Measurements from ENCODE around the gene LCA5L.
A peak's percentile ranks its signal among the peaks of the same experiment; 100 is the strongest.

The LCA5L gene

DNA sequence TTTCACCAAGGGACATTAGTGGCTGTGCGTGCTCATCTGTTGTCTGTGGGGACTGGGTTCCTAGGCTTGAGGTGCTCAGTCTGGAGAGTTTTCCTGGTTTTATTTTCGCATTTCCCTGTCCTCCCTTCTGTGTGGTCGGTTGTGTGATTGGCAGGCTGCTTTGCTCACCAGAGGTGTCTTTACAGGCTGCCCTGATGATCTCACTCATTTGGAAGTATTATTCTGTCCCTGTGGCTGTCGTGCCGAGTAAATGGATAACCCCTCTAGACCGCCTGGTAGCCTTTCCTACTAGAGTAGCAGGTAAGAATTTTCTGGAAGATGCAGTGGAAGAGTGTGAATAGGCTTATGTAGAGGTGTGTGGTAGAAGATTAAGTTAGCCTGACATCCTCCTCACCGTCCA lies 52.6 kb downstream of the LCA5L start:
- H4K20me1 ChIP-seq (ENCODE audit: low read depth, low read length), result no peaks in the 10 kb centered on the region
- H3K36me3 ChIP-seq (ENCODE audit: low read length), result peaks cover 14% of the 10 kb centered on the region

DNA sequence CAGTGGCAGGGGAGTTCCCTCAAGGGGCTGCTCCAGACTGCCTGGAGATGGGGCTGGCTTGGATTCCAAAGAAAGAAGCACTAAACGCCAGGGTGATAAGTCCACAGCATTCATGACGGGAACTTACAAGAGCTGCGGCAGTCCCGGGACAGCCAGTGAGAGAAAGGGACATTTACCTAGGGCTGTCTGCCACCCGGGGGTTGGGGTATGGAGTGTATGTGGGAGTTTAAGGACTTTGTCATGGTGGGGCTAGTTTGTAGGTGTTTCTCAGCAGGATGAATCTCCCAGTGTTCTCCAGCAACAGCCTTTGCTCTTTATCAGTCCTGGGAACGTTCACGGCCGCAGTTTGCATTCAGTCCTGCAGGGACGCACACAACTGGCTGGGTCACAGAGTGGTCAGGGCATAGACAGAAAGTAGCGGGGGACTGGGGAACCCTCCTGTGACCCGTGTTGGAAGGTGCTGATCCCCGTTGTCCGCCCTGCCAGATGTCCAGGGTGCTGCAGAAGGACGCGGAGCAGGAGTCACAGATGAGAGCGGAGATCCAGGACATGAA lies 55.3 kb downstream of the LCA5L start:
- Histone ChIP-seq H4K20me1 (ENCODE audit: low read depth, low read length) (no peaks in the 10 kb centered on the region), H2AFZ (ENCODE audit: low read depth, low read length, severe bottlenecking) (no peak overlapping the region), H3K9ac (ENCODE audit: low read length) (no peak overlapping the region), H3K4me2 (ENCODE audit: low read depth, low read length, poor library complexity, severe bottlenecking) (no peak overlapping the region), H3K4me3 (ENCODE audit: insufficient read depth, low read length, poor library complexity, severe bottlenecking) (no peak overlapping the region), H3K27me3 (ENCODE audit: low read length) (no peaks in the 10 kb centered on the region), H3F3A (ENCODE audit: insufficient read depth) (peaks cover 20% of the 10 kb centered on the region), H3K9me2 (replicated peaks; ENCODE audit: insufficient read depth, low read length) (no peaks in the 10 kb centered on the region), H3K36me3 (ENCODE audit: low read length) (peaks cover 14% of the 10 kb centered on the region), H3K79me2 (ENCODE audit: insufficient read depth, low read length) (peaks cover 43% of the 10 kb centered on the region), H3K9me3 (ENCODE audit: insufficient read depth, low read length) (no peaks in the 10 kb centered on the region), H3K27ac (ENCODE audit: low read depth, low read length) (no peak overlapping the region)
- no peak for TF ChIP-seq EZH2phosphoT487 (conservative IDR thresholded peaks at IDR 0.05; ENCODE audit: low read length)
- TF ChIP-seq, protein P1, sequence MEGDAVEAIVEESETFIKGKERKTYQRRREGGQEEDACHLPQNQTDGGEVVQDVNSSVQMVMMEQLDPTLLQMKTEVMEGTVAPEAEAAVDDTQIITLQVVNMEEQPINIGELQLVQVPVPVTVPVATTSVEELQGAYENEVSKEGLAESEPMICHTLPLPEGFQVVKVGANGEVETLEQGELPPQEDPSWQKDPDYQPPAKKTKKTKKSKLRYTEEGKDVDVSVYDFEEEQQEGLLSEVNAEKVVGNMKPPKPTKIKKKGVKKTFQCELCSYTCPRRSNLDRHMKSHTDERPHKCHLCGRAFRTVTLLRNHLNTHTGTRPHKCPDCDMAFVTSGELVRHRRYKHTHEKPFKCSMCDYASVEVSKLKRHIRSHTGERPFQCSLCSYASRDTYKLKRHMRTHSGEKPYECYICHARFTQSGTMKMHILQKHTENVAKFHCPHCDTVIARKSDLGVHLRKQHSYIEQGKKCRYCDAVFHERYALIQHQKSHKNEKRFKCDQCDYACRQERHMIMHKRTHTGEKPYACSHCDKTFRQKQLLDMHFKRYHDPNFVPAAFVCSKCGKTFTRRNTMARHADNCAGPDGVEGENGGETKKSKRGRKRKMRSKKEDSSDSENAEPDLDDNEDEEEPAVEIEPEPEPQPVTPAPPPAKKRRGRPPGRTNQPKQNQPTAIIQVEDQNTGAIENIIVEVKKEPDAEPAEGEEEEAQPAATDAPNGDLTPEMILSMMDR (IDR thresholded peaks at IDR 0.05; ENCODE audit: insufficient read depth, low read length, poor library complexity, severe bottlenecking), result no peak

More for the DNA sequence above, 52.6 kb downstream of the LCA5L start:
- Histone ChIP-seq H3K4me2 (ENCODE audit: low read depth, low read length, poor library complexity, severe bottlenecking) (no peak overlapping the region), H3F3A (ENCODE audit: insufficient read depth) (peaks cover 5% of the 10 kb centered on the region), H3K79me2 (ENCODE audit: insufficient read depth, low read length) (peaks cover 29% of the 10 kb centered on the region), H3K9ac (ENCODE audit: low read length) (no peak overlapping the region), H3K27ac (ENCODE audit: low read depth, low read length) (no peak overlapping the region), H3K9me3 (ENCODE audit: insufficient read depth, low read length) (no peaks in the 10 kb centered on the region), H3K9me2 (replicated peaks; ENCODE audit: insufficient read depth, low read length) (no peaks in the 10 kb centered on the region), H3K4me3 (ENCODE audit: insufficient read depth, low read length, poor library complexity, severe bottlenecking) (no peak overlapping the region), H2AFZ (ENCODE audit: low read depth, low read length, severe bottlenecking) (no peak overlapping the region), H3K27me3 (ENCODE audit: low read length) (no peaks in the 10 kb centered on the region)
- no peak for TF ChIP-seq EZH2phosphoT487 (conservative IDR thresholded peaks at IDR 0.05; ENCODE audit: low read length)
- TF ChIP-seq, protein P1 (IDR thresholded peaks at IDR 0.05; ENCODE audit: insufficient read depth, low read length, poor library complexity, severe bottlenecking), result no peak

DNA sequence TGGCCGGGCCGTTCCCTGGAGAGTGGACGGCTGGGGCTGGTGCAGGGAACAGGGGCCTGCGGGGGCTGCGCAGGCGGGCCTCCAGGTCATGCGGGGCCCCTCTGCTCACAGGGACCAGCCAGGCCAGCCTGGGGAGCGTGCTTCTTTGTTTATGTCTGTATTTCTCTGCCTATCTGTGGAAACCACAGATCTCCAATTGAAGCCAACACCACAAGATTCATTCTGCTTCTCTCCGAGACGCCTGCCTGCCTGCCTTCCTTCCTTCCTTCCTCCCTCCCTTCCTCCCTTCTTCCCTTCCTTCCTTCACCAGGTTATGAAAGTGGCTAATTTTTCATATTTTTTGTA lies 56.8 kb downstream of the LCA5L start:
- TF ChIP-seq EZH2phosphoT487 (conservative IDR thresholded peaks at IDR 0.05; ENCODE audit: low read length), result no peak
- TF ChIP-seq, protein P1 (IDR thresholded peaks at IDR 0.05; ENCODE audit: insufficient read depth, low read length, poor library complexity, severe bottlenecking), result peak; percentile 7
- peaks cover 20% of the 10 kb centered on the region for H3F3A ChIP-seq (ENCODE audit: insufficient read depth)
- peak overlapping the region; percentile 83 for H3K4me2 ChIP-seq (ENCODE audit: low read depth, low read length, poor library complexity, severe bottlenecking)
- H3K27me3 ChIP-seq (ENCODE audit: low read length), result no peaks in the 10 kb centered on the region
- H3K79me2 ChIP-seq (ENCODE audit: insufficient read depth, low read length), result peaks cover 43% of the 10 kb centered on the region
- H3K9me3 ChIP-seq (ENCODE audit: insufficient read depth, low read length), result no peaks in the 10 kb centered on the region
- no peaks in the 10 kb centered on the region for H3K9me2 ChIP-seq (replicated peaks; ENCODE audit: insufficient read depth, low read length)
- H3K9ac ChIP-seq (ENCODE audit: low read length), result peak overlapping the region; percentile 65
- peak overlapping the region; percentile 72 for H3K4me3 ChIP-seq (ENCODE audit: insufficient read depth, low read length, poor library complexity, severe bottlenecking)
- 0 out of 2 replicates have a peak, but pooled peaks cover 7% of the 10 kb centered on the region for H3K36me3 ChIP-seq (ENCODE audit: low read length)
- no peaks in the 10 kb centered on the region for H4K20me1 ChIP-seq (ENCODE audit: low read depth, low read length)
- H3K27ac ChIP-seq (ENCODE audit: low read depth, low read length), result peak overlapping the region; percentile 86; the same call in 1 of the 2 replicates
- no peak overlapping the region for H2AFZ ChIP-seq (ENCODE audit: low read depth, low read length, severe bottlenecking)

All from SU-DHL-6 (cell line).